SIG-M5 (cell line): Measurements from ENCODE around the gene LMO4.
A peak's percentile ranks its signal among the peaks of the same experiment; 100 is the strongest.

ENCODE experiments used
- DNase-seq: peaks from one replicate; lab custom pipeline; 2025; lab: John Stamatoyannopoulos, UW

LMO4 gene

DNA sequence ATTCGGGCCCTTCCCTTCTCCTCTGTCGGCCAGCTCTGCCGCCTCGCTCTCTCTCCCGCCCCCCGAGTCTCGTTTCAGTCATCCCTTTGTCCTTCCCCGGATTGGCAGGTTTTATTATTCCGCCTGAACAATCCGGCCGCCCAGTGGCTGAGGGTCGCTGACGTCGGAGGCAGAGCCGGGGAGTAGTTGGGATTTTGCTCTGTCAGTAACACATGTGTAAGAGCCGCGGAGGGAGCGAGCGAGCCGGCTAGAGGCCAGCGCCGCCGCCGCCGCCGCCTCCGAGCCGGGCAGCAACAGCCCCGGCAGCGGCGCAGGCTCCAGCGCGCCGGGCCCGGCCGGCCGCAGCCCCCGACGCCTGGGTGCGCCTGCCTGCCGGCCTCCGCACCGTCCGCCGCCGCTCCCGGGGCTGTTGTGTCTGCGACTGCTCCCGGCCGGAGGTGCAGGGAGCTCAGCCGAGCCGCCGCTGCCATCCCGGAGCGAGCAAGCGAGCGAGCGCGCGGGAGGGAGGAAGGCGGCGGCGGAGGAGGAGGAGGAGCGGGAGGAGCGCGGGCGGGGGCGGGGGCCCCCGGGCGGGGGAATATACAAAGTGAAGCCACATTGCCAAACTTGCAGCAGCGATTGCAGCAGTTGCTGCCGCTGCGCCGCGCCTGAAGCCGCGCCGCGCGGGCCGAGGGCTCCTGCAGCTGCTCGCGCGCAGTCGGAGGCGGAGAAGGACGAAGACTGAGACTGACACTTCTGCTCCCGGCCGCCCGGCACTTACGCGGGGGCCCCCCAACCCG is at the start of gene LMO4:
TSS of gene LMO4 (plus strand) at position 609 of the 779 bp plus-strand sequence. CDS start 3,136 bp downstream, outside the sequence.
- peak; percentile 76 for DNase-seq

DNA sequence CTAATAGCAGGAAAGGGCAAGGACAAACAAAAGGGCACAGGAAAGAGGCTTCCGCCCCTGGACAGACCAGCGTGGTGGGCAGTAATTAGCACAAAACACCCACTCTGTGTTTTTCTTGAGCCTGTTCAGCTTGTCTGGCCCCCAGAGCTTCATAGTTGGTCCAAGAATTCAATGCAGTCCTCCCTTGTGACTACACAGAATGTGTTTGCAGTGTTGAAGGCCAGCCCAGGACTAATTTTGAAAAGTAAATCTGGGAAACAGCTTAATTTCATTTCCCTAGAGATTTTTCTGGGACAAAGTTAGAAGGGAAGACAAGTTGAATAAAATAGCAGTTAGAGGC is 49.2 kb upstream of the LMO4 start:
- DNase-seq = no peak

- DNase-seq = no peak
Observed at GRCh38 chr1:87279966-87280535, 48.6 kb upstream of the LMO4 start.

DNA sequence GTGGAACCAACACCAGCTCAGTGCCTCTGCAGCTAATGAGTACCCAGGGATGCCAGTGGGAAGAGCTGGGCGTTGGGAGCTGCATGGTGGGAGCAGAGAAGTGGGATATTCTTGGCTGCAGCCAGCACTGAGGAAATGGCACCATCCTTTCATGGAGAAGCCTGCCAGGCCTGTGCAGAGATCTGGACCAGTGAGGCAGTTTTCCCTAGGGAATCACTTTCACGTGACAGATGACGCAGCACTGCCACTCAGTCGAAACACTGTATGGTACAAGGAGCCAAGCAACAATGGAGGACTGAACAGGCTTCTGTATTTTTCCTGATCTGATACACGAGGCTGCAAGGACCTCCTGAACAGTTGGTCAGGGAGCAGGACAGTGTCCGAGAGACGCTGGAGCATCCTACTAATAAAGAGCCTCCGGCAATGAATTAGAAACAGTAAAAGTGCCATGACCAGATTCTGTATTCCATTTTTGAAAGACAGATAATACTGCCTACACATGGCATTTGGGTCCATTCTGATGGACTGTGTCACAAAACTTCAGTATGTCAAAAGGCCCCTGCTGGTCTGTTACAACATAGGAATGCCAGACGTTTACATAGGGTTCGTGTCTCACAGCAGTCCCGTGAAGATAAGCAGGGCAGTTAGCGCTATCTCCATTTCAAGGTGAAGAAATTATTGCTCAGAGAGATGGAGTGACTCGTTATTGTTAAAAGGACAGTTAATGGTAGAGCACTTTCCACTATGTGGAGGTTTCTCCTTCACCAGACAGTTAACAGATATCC is 44.0 kb upstream of the LMO4 start:
- DNase-seq = no peak

- no peak for DNase-seq
Observed at GRCh38 chr1:87291107-87291506, 37.6 kb upstream of the LMO4 start.

- DNase-seq = no peak
Observed at GRCh38 chr1:87292684-87293493, 35.8 kb upstream of the LMO4 start.

DNA sequence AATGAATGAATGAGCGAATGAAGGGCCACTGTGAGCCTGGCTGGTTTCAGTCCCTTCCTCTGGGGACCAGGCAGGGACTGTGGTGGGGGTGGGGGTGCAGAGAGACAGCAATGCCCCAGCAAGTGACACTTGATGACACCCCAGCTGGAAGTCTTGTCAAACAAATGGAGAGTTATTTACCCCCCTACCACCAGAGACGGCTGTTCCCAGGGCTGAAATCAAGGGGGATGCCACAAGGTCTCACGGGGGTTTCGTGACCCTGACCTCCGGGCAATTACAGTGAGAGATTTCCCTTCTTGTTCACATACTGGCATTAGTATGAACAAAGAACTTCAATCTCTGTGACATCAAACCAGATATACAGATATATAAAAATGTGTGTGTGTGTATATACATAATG is 34.0 kb upstream of the LMO4 start:
- no peak for DNase-seq

DNA sequence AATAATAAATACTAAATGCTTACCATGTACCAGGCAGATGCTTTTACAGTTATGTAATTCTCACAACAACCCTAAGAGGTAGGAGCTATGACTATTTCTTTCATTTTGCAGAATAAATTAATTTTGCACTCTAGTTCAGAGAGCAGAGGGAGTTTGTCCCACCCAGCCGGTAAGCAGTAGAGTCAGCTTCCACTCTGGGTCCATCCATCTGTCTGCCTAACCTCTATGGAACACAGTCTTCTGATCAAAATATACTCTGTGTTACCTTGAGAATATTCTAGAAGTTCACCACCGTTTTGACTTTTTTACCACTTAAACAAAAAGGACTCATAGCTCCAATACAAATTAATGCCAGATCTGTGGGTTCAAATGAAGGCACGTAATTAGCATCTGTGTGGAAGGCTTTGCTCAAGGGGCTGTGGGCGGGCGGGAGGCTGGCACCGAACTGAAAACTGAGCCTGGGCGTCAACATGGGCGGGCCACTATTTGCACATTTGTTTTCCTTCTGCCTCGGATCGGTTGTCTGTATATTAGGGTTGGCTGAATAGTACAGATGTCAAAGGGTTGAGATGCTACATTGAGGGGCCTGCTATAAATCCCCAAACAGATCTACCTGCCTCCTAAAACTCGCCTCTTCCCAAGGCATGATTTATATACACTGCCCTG is 33.1 kb upstream of the LMO4 start:
- DNase-seq = no peak

DNA sequence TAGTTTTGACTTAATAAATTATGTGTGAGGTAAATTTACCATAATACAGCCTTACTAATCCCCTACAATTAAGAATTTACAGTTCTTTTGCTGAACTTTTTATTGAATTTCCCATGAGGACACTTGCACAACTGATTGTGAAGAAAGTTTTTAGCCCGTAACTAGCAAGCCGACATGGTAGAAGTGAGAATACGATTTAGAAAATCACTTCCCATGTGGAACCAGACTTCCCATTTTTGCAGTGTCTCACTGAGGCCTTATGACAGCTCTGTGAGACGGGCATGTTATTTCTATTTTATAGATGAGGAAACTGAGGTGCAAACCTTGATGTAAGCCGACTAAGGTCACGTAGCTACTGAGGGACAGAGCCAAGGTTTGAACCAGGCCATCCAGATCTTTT is 32.5 kb upstream of the LMO4 start:
- no peak for DNase-seq

- DNase-seq = no peak
Observed at GRCh38 chr1:87299661-87300060, 29.0 kb upstream of the LMO4 start.

DNA sequence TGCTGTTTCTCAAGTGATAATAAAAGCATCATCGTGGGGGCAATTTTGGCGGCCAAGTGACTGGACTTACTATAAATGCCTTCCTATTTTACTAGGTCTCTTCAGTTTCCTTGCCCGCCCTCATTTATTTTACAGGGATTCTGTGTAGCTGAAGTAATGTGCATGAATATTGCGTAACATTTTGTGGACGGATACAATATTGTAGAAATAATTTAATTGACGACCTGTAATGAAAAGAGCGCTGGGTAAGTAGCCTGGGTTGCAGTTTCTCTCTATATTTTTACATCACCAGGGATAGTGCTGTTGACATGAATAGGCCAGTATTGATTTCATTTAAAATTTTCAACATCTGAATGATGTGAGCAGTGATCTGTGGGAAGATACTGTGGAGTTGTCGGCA is 28.1 kb upstream of the LMO4 start:
- no peak for DNase-seq

DNA sequence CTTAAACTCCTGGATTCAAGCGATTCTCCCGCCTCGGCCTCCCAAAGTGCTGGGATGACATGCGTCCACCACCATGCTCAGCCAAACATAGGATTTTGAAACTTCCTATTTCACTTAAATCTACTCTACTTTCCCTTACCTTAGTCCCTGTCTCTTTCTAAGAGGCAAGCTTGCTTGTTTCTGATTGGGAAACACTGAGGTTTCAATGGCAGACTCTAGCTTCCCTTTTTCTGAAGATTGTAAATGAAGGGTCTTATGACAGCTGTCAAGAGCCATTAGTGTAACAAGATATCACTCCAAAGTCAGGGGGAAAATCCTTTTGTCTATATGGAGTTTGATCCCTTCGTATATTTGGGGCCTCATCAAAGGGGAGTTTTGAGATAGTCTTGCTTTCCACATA is 23.5 kb upstream of the LMO4 start:
- DNase-seq = peak; percentile 34

GRCh38 chr1:87305762-87306161 is 22.9 kb upstream of the LMO4 start:
- no peak for DNase-seq

DNA sequence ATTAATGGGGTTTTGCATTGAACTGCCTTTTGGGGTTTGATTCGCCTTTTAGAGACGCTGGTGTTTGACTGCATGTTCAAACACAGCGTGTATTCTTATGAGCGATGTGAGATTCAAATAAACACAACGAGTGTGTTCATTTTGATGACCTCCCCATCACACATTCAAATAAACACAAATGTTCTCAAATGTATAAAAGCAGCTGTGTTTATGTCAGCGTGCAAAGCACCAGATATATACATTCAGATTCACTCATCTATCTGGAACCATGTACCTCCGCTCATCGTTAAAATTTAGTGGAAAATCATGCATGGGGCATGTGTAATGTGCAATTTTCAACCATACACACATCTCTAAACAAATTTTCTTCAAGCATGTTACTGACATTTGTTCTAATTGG is 21.4 kb upstream of the LMO4 start:
- no peak for DNase-seq

DNA sequence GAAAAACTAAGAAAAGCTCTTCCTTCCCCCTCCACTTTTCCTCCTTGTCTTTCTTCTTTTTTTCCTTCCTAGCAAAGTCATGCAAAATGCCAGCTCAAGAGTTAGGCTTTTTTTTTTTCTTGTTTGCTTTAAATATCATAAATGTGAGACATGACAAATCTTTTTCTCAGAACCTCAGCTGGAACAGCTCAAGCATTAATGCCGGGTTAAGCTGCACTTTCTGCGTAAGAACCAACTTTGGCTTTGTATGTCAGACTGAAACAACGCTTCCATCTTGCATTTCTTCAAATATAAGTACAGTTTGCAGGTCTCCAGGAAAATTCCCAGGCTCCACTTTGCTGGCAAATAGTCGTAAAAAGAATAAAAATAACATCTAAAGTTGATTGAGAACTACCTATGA is 20.7 kb upstream of the LMO4 start:
- DNase-seq = no peak

DNA sequence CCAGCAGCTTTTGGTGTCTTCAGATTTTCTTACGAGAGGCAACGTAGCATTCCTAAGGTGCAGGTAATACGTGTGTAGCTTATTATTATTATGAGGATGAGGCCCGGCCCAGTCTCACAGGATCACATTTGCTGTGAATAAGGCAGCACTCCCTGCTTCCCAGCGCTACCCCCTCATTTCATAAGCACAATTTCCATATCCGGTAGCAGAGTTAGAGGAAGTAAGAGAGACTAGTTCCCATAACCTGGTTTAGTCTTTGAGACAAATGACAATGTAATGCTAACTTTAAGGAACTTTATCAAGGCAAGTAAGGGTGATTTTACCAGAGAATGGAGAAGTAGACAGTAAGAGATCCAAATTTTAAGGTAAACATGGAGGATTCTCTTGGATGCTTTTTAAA is 14.6 kb upstream of the LMO4 start:
- no peak for DNase-seq

GRCh38 chr1:87318056-87318650 is 10.5 kb upstream of the LMO4 start:
- no peak for DNase-seq

GRCh38 chr1:87318806-87319205 is 9.9 kb upstream of the LMO4 start:
- DNase-seq = no peak

DNA sequence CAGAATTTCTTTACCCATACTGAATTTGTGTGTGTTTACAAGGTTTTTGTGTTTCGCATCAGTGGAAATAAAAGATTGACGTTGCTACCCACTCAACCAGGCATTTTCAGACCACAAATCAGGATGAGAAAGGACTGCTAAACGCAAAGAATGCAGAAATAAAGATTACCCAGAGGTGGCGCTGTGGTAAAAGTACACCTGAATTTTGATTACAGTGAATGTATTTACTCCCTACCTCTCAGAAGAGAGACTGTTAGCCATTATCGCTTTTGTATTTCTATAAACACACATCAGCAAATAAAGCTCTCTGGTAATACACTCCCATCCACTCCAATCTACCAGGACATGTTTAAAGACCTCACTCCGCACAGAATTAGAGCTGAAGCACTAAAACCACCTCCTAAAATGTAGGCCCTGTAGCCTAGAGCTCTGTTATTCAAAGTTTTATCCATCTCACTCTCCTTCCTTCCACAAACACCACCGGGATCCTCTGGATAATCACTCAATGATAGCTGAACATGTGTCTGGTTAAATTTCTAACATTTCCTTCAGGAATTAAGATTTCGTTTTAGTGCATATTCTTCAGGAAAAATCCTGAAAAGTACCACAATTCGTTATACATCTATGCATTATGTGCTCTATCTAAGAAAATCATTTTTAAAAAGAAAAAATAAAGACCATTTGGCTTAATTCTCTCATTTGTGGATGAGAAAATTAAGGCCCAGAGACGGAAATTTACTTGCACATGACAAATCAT is 2.5 kb upstream of the LMO4 start:
- DNase-seq = no peak

- no peak for DNase-seq
Observed at GRCh38 chr1:87327376-87328271, 1.1 kb upstream of the LMO4 start.
